Posterior cingulate gyrus (tissue), 11 donors: ENCODE data around the gene DCDC1.

ENCODE experiments used
- DNase-seq, 10 donors: peaks; one replicate each; pipeline versions ENCODE4 v3.0.0 to v3.0.0-alpha.2; 2020 to 2021; ENCODE audit warnings: mixed read lengths in 3 of 10
- intact Hi-C: fragments of 100-400 bp; cut with DNase I; formaldehyde crosslinking; loops from one replicate; pipeline ENCODE4 v1.15.1; 2023

DCDC1 gene

GRCh38 chr11:31240340-31240904, 129.1 kb downstream of the DCDC1 start:
- peak in 3 of 10 donors; percentile 3 to 19 (median 16) for DNase-seq
- intact Hi-C loops, result loop anchor here (5.0 kb wide), 1 partner anchor 632 kb away; no protein-coding TSS in a partner anchor

- intact Hi-C loops, result loop anchor here (5.0 kb wide), 1 partner anchor 939 kb away; no protein-coding TSS in a partner anchor
Observed at GRCh38 chr11:31237819-31238760, 131.4 kb downstream of the DCDC1 start.

GRCh38 chr11:31236143-31236542, 133.4 kb downstream of the DCDC1 start:
- intact Hi-C loops, result loop anchor here (5.0 kb wide), 1 partner anchor 941 kb away; no protein-coding TSS in a partner anchor
- DNase-seq, result no peak

More at GRCh38 chr11:31237819-31238760, 131.4 kb downstream of the DCDC1 start:
- DNase-seq, result no peak

DNA sequence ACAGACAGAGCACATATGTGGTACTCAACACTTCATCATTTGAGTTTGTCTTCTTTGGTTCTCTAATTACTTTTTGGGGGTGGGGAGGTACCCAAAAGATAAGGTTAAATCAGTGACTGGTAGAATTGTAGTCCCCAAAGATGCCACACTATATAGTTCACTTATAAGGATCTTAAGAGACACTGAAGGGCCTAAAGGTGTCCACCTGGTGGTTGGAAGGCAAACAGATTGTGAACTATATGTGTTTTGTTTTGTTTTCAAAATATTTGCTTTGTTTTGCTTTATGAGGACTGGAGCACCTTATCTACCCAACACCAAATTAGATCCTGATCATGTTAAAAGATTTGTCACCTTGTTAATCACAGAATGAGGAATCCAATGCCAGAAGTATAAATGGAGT, 136.1 kb downstream of the DCDC1 start:
- intact Hi-C loops, result no loop called here

GRCh38 chr11:31231601-31232000, 137.9 kb downstream of the DCDC1 start:
- no peak for DNase-seq
- intact Hi-C loops, result no loop called here

More for the DNA sequence above, 136.1 kb downstream of the DCDC1 start:
- DNase-seq, result no peak

DNA sequence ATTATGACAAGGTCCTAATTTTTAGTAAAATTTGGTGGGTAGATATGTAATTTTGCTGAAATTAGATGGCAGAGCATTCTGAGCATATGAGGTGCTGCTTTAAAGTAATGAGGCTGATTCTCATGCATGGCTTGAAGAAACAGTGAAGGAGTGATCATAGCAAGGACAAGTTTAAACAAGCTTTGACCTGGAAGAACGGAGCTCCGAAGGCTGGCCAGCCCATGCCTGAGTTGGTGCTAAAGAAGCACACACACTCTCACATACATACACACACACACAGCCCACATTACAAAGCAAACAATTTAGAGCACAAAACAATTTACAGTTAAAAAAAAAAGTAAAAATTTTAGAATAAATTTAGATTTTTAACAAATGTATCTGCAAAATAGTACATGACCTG, 150.7 kb downstream of the DCDC1 start:
- DNase-seq, result no peak
- intact Hi-C loops, result no loop called here

- DNase-seq, result no peak
- intact Hi-C loops, result no loop called here
Observed at GRCh38 chr11:31214372-31214771, 155.2 kb downstream of the DCDC1 start.

DNA sequence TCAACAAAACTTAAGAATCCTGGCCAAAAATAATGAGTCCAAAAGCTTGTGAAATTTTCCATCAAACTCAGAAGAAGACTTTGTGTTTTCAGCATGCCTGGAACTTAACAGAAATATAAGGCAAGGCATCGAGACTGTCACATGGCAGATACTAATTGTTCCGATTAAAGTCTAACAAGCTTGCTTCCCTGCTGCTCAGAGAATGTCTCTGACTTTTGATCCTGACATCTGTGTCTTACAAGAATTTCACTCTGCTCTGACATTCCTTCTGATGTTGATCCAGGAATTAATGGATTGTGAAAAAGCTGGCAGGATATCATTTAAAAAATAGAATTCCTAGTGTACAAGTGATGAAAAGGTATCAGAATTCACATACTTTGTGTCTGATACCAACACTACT, 170.2 kb downstream of the DCDC1 start:
- no peak for DNase-seq
- intact Hi-C loops, result no loop called here

DNA sequence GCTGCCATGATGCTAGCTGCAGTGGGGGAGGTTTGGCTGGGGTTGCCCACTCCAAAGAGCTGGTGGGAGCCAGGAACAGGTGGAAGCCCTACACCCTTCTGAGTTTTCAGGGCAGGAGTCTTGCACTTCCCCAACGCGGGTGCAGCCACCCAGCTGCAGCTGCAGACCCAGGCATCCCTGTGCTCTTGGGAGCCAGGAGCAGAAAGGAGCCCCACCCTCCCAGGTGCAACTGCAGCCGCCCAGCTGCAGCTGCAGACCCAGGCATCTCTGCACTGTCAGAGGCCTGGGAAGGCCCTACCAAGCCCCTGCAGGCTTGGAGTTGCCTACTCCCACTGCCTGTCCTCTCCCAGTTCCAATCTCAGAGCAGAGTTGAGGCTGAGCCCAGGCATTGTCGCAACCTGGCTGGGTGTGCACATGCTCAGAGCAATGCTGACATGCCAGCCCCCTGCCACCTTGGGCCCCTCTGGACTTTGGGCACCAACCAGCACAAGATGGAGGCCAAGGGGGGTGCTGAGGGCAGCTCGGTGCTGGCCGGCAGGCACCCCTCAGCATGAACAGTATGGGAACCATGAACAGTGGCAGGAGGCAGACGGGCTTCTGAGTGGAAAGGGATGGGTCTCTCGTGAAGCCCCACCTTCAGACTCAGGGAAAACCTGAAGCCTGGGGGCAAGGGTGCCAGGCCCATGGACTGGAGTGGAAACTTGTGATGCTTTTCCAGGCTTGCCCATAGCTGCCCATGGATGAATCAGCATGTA, 195.4 kb downstream of the DCDC1 start:
- intact Hi-C loops, result no loop called here
- DNase-seq, result peak in 2 of 10 donors; percentile 43 to 57

- intact Hi-C loops, result no loop called here
- DNase-seq, result no peak
Observed at GRCh38 chr11:31160504-31161422, 208.8 kb downstream of the DCDC1 start.

- intact Hi-C loops, result no loop called here
- no peak for DNase-seq
Observed at GRCh38 chr11:31150841-31151240, 218.7 kb downstream of the DCDC1 start.

- intact Hi-C loops, result no loop called here
- DNase-seq, result no peak
Observed at GRCh38 chr11:31150011-31150410, 219.5 kb downstream of the DCDC1 start.

DNA sequence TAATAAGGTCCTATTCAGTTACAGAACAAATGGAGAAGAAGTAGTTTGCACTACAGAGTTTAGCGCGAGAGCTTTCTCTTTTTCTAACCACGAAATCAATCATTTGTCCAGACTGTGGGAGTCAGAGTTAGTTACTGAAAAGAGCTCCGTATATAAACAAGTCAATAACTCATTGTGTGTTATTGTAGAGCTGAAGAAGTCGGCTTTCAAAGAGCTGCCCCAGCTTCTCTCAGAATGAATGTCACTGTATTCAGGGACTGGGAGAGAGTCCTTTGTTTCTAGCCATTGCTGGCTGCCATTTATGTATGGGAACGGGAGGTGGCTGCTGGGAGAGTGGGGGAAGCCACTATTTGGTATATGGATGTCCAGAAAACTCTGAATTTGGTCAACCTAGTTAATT, 227.8 kb downstream of the DCDC1 start:
- intact Hi-C loops, result no loop called here
- DNase-seq, result no peak

DNA sequence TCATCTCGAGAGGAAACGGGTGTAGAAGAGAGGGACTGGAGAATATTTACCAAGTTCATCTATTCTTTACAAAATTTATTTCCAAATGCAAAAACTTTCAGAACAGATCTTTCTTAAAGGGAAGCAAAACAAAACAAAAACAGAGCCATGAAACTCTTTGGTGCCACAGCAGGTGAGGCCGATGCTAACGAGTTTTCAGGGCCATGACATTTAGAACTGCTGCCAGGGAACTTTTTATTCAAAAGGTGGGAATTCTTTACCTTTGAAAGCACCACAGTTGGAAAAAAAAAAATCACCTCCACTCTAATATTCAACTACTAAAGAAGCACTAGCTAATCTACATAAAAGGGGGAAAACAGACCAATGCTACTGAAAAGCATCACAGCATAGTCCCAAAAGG, 230.1 kb downstream of the DCDC1 start:
- DNase-seq, result no peak
- intact Hi-C loops, result no loop called here

DNA sequence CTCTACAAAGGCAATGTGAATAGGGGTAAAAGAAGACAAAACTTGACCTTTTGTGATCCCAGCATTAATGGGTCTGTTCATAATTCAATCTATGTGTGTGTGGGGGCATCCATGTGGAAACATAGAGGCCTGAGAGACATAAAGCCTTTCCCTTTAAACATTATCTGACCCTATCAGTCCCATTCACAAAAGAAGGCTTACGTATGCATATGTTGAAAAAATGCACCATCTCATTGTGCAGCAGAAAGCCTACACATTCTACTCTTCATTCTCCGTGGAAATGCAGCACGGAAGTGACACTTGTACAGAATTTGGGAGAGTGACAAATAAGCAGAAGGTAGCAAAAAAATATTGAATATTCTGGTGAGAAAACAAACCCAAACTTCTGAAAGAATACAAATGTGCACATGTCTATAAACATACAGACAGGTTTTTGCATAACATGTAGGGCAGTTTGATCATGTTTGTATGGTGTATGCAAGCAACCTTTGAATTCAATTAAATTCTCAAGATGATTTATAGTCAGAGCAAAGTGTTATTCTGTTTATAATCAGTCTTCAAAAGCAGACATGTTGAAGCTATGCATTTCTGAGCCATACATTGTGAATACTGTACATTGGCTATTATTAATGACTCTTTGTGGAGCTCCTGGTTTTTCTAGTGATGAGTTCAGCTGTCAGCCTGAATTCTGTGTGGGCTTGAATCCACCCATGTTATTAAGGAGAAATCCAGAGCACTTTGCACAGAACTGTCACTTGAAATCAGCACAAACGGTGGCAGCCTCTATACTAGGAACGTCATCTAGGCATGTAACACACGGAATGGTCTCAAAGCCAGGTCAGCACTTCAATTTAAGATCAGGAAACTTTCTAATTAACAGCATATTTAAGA, 236.8 kb downstream of the DCDC1 start:
- DNase-seq, result no peak
- intact Hi-C loops, result no loop called here

- intact Hi-C loops, result no loop called here
- DNase-seq, result no peak
Observed at GRCh38 chr11:31131760-31132159, 237.8 kb downstream of the DCDC1 start.

DNA sequence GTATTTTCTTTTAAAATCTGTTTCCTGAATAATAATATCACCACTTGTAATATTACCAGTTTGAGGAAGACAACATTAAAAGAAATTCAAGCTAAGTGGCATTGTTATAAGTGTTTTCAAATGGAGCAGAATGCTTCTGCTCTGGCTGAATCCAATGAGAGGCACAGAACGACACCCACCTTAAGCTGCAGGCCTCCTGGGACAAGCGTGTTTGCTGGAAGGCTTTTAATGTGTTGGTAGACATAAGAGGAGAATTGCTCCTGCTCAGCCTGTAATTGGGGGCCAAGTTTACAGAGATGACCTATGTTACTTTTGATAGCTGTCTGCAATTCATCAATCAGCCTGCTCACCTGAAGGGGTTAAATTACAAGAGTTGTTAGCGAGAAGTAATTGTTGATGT, 242.2 kb downstream of the DCDC1 start:
- intact Hi-C loops, result no loop called here
- no peak for DNase-seq

GRCh38 chr11:31120428-31120827, 249.1 kb downstream of the DCDC1 start:
- intact Hi-C loops, result no loop called here
- DNase-seq, result no peak

DNA sequence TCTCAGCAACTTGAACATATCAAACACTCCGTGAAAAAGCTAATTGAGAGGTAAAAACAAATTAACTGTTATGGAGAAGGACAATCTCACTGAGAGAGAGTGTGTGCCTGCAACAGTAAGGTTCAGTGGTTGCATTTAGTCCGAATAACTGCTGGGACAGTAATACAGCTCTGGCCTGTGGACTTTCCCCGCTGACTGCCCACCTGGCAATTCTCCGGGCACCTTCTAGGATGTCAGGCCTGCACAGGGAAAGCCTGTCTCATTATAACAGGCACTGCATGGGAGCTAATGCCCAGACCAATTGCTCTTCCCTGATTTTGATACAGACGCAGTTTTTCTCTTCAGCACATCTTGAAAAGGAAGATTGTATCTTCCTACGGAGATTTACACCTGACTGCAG, 251.0 kb downstream of the DCDC1 start:
- no peak for DNase-seq
- intact Hi-C loops, result no loop called here
